Upper lobe of right lung (tissue), 1 donor: ENCODE measurements around the gene GRAMD1C. TPM values are rescaled to one million over a fixed set of nuclear protein-coding genes. Genes with fewer than 3 reads are reported as not detected.

Experiments used
- ATAC-seq: fragments of 200-7000 bp; cut with Tn5 transposase; one replicate; pipeline ENCODE4 v1.9.1; 2020; ENCODE audit warnings: mild to moderate bottlenecking, moderate library complexity
- DNase-seq: peaks from one replicate; pipeline ENCODE4 v3.0.0-alpha.2; 2020
- H3K27ac ChIP-seq: fragments of 200-600 bp; one replicate; pipeline ENCODE4 v1.8.0; 2022
- H3K27me3 ChIP-seq: fragments of 200-600 bp; one replicate; pipeline ENCODE4 v1.8.0; 2022; ENCODE audit warnings: mild to moderate bottlenecking
- H3K36me3 ChIP-seq: fragments of 200-600 bp; one replicate; pipeline ENCODE4 v1.8.0; 2022
- H3K4me1 ChIP-seq: fragments of 200-600 bp; one replicate; pipeline ENCODE4 v1.8.0; 2022
- H3K4me3 ChIP-seq: fragments of 200-600 bp; one replicate; pipeline ENCODE4 v1.8.0; 2022; ENCODE audit warnings: mild to moderate bottlenecking
- H3K9me3 ChIP-seq: fragments of 200-600 bp; one replicate; pipeline ENCODE4 v1.8.0; 2022
- intact Hi-C: fragments of 100-400 bp; cut with DNase I; formaldehyde crosslinking; loops from one replicate; pipeline ENCODE4 v1.11.0; 2022
- total RNA-seq: library from RNA; stranded (reverse); fragmentation: NEBNext Ultra II Directional; extraction: Animal tissue kit (Norgen Biotek cat#: 25700); gene quantifications from one replicate; pipeline ENCODE4 v1.2.1, GENCODE V29; 2021
- TF ChIP-seq, protein P1 (sequence below): fragments of 200-600 bp; IDR thresholded peaks from one replicate; pipeline ENCODE4 v1.8.0; 2022; ENCODE audit warnings: antibody characterized with exemption
- donor health status: DM: no; HTN: yes; CAD: no; lungs with severe emphysema.

Gene GRAMD1C
- total RNA-seq, 1 donor from 2014 or later: 6.4 TPM

DNA sequence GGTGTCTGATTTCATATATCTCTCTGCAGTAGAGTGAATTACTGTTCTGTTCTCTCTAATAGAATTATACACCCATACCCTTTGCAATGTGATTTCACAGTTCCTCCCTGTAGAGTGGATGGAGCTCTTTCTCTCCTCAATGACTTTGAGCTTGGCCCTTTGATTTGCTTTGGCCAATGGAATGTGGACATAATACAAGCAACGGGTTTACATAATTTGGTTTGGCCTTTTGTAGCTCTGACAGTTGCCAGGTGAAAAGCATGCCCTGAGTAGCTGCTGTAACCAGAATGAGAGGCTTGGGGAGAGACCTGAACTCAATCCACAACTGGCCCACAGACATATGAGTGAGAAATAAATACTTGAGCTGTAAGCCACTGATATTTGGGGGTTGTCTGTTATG is 141.3 kb downstream of the GRAMD1C start:
- no peaks in the 10 kb centered on the region for H3K27me3 ChIP-seq
- ATAC-seq (no peak), DNase-seq (no peak)
- no peak overlapping the region for H3K4me3 ChIP-seq
- no peaks in the 10 kb centered on the region for H3K9me3 ChIP-seq
- H3K27ac ChIP-seq: no peak overlapping the region
- intact Hi-C loops: no loop called here
- H3K36me3 ChIP-seq: peaks cover 26% of the 10 kb centered on the region
- TF ChIP-seq, protein P1, sequence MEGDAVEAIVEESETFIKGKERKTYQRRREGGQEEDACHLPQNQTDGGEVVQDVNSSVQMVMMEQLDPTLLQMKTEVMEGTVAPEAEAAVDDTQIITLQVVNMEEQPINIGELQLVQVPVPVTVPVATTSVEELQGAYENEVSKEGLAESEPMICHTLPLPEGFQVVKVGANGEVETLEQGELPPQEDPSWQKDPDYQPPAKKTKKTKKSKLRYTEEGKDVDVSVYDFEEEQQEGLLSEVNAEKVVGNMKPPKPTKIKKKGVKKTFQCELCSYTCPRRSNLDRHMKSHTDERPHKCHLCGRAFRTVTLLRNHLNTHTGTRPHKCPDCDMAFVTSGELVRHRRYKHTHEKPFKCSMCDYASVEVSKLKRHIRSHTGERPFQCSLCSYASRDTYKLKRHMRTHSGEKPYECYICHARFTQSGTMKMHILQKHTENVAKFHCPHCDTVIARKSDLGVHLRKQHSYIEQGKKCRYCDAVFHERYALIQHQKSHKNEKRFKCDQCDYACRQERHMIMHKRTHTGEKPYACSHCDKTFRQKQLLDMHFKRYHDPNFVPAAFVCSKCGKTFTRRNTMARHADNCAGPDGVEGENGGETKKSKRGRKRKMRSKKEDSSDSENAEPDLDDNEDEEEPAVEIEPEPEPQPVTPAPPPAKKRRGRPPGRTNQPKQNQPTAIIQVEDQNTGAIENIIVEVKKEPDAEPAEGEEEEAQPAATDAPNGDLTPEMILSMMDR: no peak
- H3K4me1 ChIP-seq: no peaks in the 10 kb centered on the region

DNA sequence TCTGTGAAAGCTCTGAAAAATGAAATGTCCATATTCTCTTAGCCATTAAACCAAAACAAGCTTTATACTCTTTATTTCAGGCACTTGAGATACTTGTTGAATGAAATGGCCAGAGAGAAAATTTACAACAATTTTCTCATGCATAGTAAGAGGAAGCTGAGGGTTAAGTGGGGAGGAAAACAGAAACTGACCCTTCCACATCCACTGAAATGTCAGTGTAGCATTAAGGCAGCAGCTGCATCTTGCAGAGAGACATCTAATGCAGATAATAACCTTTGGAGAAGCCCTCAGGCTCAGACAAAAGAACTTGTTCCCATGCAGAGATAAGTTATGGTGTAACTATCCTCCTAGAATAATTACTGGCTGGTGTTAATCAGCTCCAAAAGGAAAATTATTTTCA is 143.2 kb downstream of the GRAMD1C start:
- no peak overlapping the region for H3K4me3 ChIP-seq
- TF ChIP-seq, protein P1: no peak
- no peaks in the 10 kb centered on the region for H3K4me1 ChIP-seq
- no peak for DNase-seq
- no peaks in the 10 kb centered on the region for H3K27me3 ChIP-seq
- intact Hi-C loops: no loop called here
- no peak overlapping the region for H3K27ac ChIP-seq
- H3K9me3 ChIP-seq: no peaks in the 10 kb centered on the region
- ATAC-seq: no peak
- peaks cover 26% of the 10 kb centered on the region for H3K36me3 ChIP-seq

- H3K27ac ChIP-seq: no peak overlapping the region
- intact Hi-C loops: no loop called here
- no peak overlapping the region for H3K4me3 ChIP-seq
- peaks cover 15% of the 10 kb centered on the region for H3K36me3 ChIP-seq
- no peaks in the 10 kb centered on the region for H3K27me3 ChIP-seq
- no peak for DNase-seq
- no peaks in the 10 kb centered on the region for H3K9me3 ChIP-seq
- H3K4me1 ChIP-seq: no peaks in the 10 kb centered on the region
- TF ChIP-seq, protein P1: no peak
- ATAC-seq: no peak
Measured at GRCh38 chr3:113983544-113983943, 145.0 kb downstream of the GRAMD1C start.

- H3K27ac ChIP-seq: no peak overlapping the region
- ATAC-seq (no peak), DNase-seq (no peak)
- no peaks in the 10 kb centered on the region for H3K36me3 ChIP-seq
- H3K4me1 ChIP-seq: no peaks in the 10 kb centered on the region
- no peak overlapping the region for H3K4me3 ChIP-seq
- H3K27me3 ChIP-seq: no peaks in the 10 kb centered on the region
- intact Hi-C loops: no loop called here
- TF ChIP-seq, protein P1: no peak
- H3K9me3 ChIP-seq: no peaks in the 10 kb centered on the region
Measured at GRCh38 chr3:113985541-113985940, 147.0 kb downstream of the GRAMD1C start.

Other genes starting within 250 kb of the GRAMD1C start
- 22.2 TPM for gene USF3, start 142.1 kb upstream of the GRAMD1C start, total RNA-seq
- gene NAA50, start 92.5 kb upstream of the GRAMD1C start, total RNA-seq: 90.0 TPM
- gene ATP6V1A, start 91.8 kb upstream of the GRAMD1C start, total RNA-seq: 102 TPM
- 15.0 TPM for gene ZDHHC23, start 109.2 kb downstream of the GRAMD1C start, total RNA-seq
- gene CCDC191, start 217.7 kb downstream of the GRAMD1C start, total RNA-seq: 4.1 TPM
- 22.5 TPM for gene QTRT2, start 217.9 kb downstream of the GRAMD1C start, total RNA-seq